Hepatocyte (in vitro differentiated cells): Measurements from ENCODE around the gene TTN.

ENCODE experiments used
- EZH2 ChIP-seq: fragments of 200-600 bp; sonication (generic); IDR thresholded peaks from 2 replicates; pipeline ENCODE4 v1.6.1; 2016; ENCODE audit warnings: antibody characterized with exemption, mild to moderate bottlenecking, borderline replicate concordance
- EZH2phosphoT487 ChIP-seq: fragments of 200-600 bp; sonication (generic); IDR thresholded peaks from one replicate; pipeline ENCODE4 v1.6.1; 2018; ENCODE audit warnings: antibody characterized with exemption, mild to moderate bottlenecking, low read depth, moderate library complexity; ENCODE audit not compliant: unreplicated experiment, severe bottlenecking
- TF ChIP-seq, protein P1 (sequence below): fragments of 200-600 bp; sonication (generic); IDR thresholded peaks from 2 replicates; pipeline ENCODE4 v1.5.1; 2016; ENCODE audit warnings: antibody characterized with exemption, mild to moderate bottlenecking; ENCODE audit not compliant: poor library complexity

DNA sequence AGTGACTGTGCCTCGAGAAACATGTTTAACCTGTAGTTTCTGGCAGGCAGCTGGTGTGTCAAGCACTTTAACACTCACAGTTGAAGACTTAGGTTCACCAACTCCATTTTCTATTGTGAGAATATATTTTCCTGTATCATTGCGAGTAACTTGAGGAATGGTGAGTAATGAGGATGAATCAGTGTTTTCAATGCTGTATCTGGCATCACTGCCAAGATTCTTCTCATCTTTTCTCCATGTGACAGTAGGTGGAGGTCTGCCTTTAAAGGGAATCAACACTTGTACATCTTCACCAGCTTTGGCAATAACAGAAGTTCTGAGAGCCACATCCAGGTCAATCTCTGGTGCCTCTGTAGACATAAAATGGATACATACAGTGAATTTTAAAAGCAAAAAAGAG is 254.2 kb downstream of the TTN start:
- TF ChIP-seq, protein P1, sequence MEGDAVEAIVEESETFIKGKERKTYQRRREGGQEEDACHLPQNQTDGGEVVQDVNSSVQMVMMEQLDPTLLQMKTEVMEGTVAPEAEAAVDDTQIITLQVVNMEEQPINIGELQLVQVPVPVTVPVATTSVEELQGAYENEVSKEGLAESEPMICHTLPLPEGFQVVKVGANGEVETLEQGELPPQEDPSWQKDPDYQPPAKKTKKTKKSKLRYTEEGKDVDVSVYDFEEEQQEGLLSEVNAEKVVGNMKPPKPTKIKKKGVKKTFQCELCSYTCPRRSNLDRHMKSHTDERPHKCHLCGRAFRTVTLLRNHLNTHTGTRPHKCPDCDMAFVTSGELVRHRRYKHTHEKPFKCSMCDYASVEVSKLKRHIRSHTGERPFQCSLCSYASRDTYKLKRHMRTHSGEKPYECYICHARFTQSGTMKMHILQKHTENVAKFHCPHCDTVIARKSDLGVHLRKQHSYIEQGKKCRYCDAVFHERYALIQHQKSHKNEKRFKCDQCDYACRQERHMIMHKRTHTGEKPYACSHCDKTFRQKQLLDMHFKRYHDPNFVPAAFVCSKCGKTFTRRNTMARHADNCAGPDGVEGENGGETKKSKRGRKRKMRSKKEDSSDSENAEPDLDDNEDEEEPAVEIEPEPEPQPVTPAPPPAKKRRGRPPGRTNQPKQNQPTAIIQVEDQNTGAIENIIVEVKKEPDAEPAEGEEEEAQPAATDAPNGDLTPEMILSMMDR, result no peak
- no peak for TF ChIP-seq EZH2
- no peak for TF ChIP-seq EZH2phosphoT487
